NB4 (cell line): ENCODE measurements around the gene HDGF.

Experiments used
- CTCF ChIP-seq: IDR thresholded peaks from one replicate; pipeline ENCODE4 v1.5.1; 2012; ENCODE audit warnings: low read depth, low read length
- MAX ChIP-seq: IDR thresholded peaks from 2 replicates; pipeline ENCODE4 v1.6.1; 2011; ENCODE audit warnings: low read depth, low read length
- MYC ChIP-seq: IDR thresholded peaks from 2 replicates; pipeline ENCODE4 v1.6.1; 2011; ENCODE audit warnings: low read depth, low read length
- POLR2A ChIP-seq: IDR thresholded peaks from 2 replicates; pipeline ENCODE4 v1.6.1; 2011; ENCODE audit warnings: mild to moderate bottlenecking; ENCODE audit not compliant: insufficient read length; ENCODE audit errors: extremely low read depth

DNA sequence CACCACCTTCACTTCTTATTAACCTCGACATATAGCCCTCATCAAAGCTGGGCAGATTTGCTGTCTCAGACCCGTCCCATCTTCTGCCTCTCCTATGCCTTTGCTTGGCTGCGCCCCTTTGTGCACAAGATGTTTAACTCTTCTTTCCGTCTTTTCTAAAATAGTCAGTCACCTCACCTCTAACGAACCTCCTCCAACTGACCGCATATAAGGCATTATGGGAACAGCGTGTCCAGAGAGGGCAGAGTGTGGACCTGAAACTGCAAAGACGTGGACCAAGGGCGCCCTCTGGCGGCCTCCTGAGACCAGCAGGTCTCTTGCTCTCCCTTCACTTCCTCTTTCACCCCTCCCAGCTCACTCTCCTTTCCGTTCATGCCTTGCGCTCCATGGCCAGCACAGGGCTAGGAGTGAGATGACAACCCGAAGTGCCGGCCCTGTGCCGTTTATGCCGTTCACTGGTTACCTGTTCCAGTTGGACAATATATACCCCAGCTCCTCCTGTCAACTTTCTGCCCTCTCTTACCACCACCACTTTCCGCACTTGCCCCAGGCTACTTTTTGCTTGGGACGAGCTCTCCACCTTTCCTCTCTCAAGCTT, 25.7 kb downstream of the HDGF start:
- peak; percentile 75 for TF ChIP-seq MAX
- TF ChIP-seq CTCF, result peak; percentile 84
- TF ChIP-seq POLR2A, result no peak
- peak; percentile 52; the same call in 1 of the 2 replicates for TF ChIP-seq MYC
